Measurements from ENCODE around the gene SPEF1.

The SPEF1 gene

GRCh38 chr20:3764659-3765058 lies 16.6 kb downstream of the SPEF1 start:
- no peak for DNase-seq

- DNase-seq = no peak
These were observed 17.3 kb downstream of the SPEF1 start for GRCh38 chr20:3763671-3764601.

GRCh38 chr20:3760655-3761348 lies 20.4 kb downstream of the SPEF1 start:
- no peak for DNase-seq

- no peak for DNase-seq
These were observed 21.4 kb downstream of the SPEF1 start for GRCh38 chr20:3759884-3760283.

GRCh38 chr20:3759316-3759823 lies 21.9 kb downstream of the SPEF1 start:
- no peak for DNase-seq

GRCh38 chr20:3758566-3758965 lies 22.7 kb downstream of the SPEF1 start:
- DNase-seq = no peak

GRCh38 chr20:3757268-3757667 lies 24.0 kb downstream of the SPEF1 start:
- DNase-seq = no peak

GRCh38 chr20:3755814-3756480 lies 25.3 kb downstream of the SPEF1 start:
- no peak for DNase-seq

- no peak for DNase-seq
These were observed 26.0 kb downstream of the SPEF1 start for GRCh38 chr20:3755269-3755668.

- no peak for DNase-seq
These were observed 27.0 kb downstream of the SPEF1 start for GRCh38 chr20:3754276-3754630.

- no peak for DNase-seq
These were observed 27.6 kb downstream of the SPEF1 start for GRCh38 chr20:3753501-3754275.

- peak; percentile 46 for DNase-seq
These were observed 28.1 kb downstream of the SPEF1 start for GRCh38 chr20:3753098-3753497.

GRCh38 chr20:3752386-3752759 lies 28.9 kb downstream of the SPEF1 start:
- DNase-seq = no peak

- DNase-seq = no peak
These were observed 29.4 kb downstream of the SPEF1 start for GRCh38 chr20:3751675-3752385.

- no peak for DNase-seq
These were observed 30.0 kb downstream of the SPEF1 start for GRCh38 chr20:3751305-3751674.

GRCh38 chr20:3749689-3750531 lies 31.3 kb downstream of the SPEF1 start:
- no peak for DNase-seq

GRCh38 chr20:3749087-3749688 lies 32.1 kb downstream of the SPEF1 start:
- no peak for DNase-seq

GRCh38 chr20:3748073-3748472 lies 33.2 kb downstream of the SPEF1 start:
- no peak for DNase-seq

GRCh38 chr20:3747471-3747870 lies 33.8 kb downstream of the SPEF1 start:
- DNase-seq = no peak

GRCh38 chr20:3745686-3746173 lies 35.5 kb downstream of the SPEF1 start:
- no peak for DNase-seq
